Measurements from ENCODE around the gene UGT3A1.

The UGT3A1 gene

DNA sequence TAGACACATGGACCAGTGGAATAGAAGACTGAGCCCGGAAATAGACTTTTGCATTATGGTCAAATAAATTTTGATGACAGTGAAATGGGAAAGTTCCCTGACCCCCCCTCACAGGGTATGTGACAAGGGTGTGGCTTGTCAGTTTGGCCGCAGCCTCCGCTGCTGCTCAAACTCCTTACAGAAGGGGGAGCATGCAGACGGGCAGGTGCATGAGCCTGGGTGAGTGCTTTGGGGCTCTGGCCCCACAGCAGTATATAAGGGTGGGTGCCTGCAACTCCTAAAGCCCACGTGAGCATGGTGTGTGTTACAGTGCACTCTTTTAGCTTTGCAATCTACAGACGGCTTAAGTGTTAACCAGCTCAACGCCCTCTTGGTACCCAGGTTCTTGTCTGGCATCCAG, 30.9 kb downstream of the UGT3A1 start:
- Mint-ChIP-seq H3K27me3 (peaks cover 26% of the 10 kb centered on the region), H3K9me3 (ENCODE audit: low read depth) (no peaks in the 10 kb centered on the region), H3K4me1 (ENCODE audit: low read depth) (no peaks in the 10 kb centered on the region), H3K27ac (no peak overlapping the region), H3K4me3 (no peak overlapping the region), H3K36me3 (peaks cover 7% of the 10 kb centered on the region)

DNA sequence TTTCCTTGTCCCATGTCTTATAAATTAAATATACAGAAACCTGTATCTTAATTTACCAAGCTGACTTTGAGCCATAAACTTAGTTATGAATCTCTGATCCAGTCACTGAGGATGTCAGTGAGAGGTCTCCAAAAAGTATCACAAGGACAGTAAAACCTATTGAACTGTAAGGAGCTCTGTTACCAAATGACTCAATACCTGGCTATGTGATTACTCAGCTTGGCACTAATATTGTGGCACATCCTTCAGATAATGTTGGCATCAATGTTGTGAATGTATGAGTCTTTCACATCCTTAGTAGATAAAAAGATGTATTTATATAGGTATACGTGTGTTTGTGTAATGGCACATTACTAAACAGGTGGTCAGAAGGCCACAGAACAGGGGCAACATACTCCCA, 34.8 kb downstream of the UGT3A1 start:
- Mint-ChIP-seq H3K36me3 (peaks cover 7% of the 10 kb centered on the region), H3K9me3 (ENCODE audit: low read depth) (no peaks in the 10 kb centered on the region), H3K4me1 (ENCODE audit: low read depth) (peaks cover 11% of the 10 kb centered on the region), H3K4me3 (no peak overlapping the region), H3K27ac (no peak overlapping the region), H3K27me3 (peaks cover 29% of the 10 kb centered on the region)

DNA sequence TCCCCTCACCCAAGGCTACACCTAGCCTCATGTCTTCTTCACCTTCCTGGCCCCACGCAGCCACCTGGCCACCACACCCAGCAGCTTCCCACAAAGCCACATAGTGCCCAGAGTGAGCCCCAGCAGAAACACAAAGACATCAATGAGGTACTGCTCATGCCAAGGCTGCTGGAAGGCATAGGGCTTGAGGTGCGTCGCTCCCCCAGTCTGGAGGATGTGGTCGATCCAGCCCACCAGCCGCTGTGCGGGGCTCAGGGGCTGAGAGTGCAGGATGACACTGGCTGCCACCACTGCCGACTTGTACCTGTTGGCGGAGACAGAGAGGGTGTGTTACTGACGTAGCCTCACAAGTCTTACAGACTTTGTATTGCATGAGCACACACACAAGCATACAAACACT, 37.0 kb downstream of the UGT3A1 start:
- Mint-ChIP-seq H3K4me1 (ENCODE audit: low read depth) (peaks cover 11% of the 10 kb centered on the region), H3K9me3 (ENCODE audit: low read depth) (no peaks in the 10 kb centered on the region), H3K36me3 (peaks cover 7% of the 10 kb centered on the region), H3K27ac (no peak overlapping the region), H3K4me3 (no peak overlapping the region), H3K27me3 (peaks cover 24% of the 10 kb centered on the region)

DNA sequence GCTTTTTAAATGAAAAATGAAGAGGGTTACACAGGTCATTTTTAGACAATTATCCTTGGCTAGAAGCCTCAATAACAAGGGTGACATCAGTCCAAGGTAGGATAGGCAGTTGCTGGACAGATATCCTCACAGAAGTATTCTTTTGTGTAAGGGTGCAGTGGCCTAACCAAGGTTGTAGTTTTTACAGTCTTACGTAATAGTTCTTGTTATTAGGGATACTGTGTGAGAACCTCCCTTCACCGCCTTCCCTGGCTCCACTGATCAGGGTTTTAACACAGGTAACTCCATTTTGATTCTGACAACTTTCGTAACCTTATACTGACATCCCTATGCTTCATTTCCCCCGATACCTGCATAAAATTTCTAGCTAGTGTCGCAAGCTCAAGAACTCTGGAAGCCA, 44.1 kb downstream of the UGT3A1 start:
- Mint-ChIP-seq H3K9me3 (ENCODE audit: low read depth) (no peaks in the 10 kb centered on the region), H3K27me3 (peaks cover 5% of the 10 kb centered on the region), H3K4me3 (no peak overlapping the region), H3K4me1 (ENCODE audit: low read depth) (no peaks in the 10 kb centered on the region), H3K36me3 (peaks cover 2% of the 10 kb centered on the region), H3K27ac (no peak overlapping the region)

DNA sequence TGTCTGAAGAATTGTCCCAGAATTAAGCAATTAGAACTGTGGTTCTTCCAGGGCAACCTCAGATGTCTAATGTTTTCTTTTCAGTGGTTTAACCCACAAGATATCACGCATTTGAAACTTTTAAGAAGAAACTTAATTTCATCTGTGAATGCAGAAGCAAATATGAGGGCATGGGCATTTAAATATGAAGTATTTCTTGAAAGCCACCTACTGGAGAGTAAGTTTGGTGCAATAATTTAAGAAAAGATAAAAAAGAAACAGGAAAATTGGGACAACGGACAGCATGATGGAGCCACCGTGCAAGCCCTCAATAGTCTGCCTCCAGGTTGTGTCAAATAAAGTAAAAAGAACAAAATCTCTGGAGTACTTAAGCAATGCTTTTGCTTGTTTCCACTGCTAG, 51.6 kb downstream of the UGT3A1 start:
- H3K36me3 Mint-ChIP-seq: peaks cover 2% of the 10 kb centered on the region
- H3K27me3 Mint-ChIP-seq: peaks cover 7% of the 10 kb centered on the region
- H3K9me3 Mint-ChIP-seq (ENCODE audit: low read depth): no peaks in the 10 kb centered on the region
- H3K27ac Mint-ChIP-seq: no peak overlapping the region
- H3K4me1 Mint-ChIP-seq (ENCODE audit: low read depth): no peaks in the 10 kb centered on the region
- H3K4me3 Mint-ChIP-seq: no peak overlapping the region

DNA sequence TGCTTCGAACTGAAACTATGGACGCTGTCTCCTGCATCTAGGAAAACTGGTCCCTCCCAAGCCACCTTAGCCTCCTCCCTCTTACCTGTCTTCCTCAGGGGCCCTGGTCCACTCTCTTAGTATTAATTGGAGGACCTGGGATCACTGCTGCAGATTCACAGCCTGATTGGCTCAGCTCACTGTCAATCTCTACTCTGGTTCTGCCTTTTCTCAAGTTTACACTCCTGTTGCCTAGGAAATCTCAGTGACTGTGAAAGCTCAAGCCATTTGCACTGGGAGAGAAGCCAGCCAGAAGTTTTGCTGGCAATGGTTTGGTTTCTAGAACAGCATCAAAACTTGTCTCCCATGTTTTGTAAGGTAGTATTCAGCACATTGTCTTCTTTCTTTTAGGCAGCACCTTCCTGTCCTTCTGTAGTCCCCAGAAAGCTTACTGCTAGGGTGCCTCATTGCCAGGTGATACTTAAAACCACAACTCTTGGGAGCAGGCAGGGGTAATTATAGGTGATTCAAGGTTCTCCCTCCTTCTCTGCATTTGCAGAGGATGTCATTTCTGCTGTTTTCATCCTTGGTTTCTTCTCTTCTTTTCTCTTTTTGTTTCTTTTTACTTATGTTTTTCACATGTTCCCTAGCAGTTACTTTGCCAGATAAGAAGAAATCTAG, 52.5 kb downstream of the UGT3A1 start, which contains the start of gene CAPSL:
Gene CAPSL, minus strand, starts transcription at position 55 of the 660 bp plus-strand sequence. CDS start 17,502 bp downstream, outside the sequence.
- Mint-ChIP-seq H3K9me3 (ENCODE audit: low read depth) (no peaks in the 10 kb centered on the region), H3K27ac (no peak within 1 kb of the TSS), H3K36me3 (no peaks in the 10 kb centered on the region), H3K4me3 (no peak within 1 kb of the TSS), H3K4me1 (ENCODE audit: low read depth) (no peaks in the 10 kb centered on the region), H3K27me3 (peaks cover 4% of the 10 kb centered on the region)

DNA sequence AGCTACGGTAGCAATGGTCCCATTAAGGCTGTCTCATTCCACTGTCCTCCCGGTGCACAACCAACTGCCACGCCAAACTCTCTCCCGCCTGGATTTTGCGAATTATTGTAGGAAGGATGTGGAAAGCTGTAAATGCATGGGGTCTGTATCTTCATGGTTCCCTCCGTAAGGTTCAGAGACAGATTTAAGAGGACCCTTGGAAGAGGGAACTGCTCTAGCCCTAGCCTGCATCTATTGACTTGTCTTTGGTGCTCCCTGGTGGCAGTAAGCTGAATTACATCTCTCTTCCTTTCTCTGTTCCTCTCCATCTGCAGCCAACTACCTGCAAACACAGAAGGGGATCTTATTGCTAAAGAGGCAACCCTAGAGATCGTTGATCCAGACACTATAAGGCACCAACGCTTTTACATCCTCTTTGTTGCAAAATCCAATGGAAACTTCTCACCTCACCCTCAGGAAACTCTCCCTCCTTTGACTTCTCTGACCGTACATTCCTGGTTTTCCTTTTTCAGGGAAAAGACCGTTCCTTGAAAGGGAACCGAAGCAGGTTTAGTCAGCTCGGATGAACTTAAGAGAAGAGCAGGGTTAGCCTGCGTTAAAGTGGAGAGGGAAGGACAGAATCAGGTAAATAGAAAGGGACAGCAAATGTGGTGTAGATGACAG, 64.7 kb downstream of the UGT3A1 start:
- Mint-ChIP-seq H3K27me3 (no peaks in the 10 kb centered on the region), H3K4me3 (peak overlapping the region; percentile 74), H3K9me3 (ENCODE audit: low read depth) (no peaks in the 10 kb centered on the region), H3K27ac (peak overlapping the region; percentile 74), H3K4me1 (ENCODE audit: low read depth) (peaks cover 39% of the 10 kb centered on the region), H3K36me3 (no peaks in the 10 kb centered on the region)

DNA sequence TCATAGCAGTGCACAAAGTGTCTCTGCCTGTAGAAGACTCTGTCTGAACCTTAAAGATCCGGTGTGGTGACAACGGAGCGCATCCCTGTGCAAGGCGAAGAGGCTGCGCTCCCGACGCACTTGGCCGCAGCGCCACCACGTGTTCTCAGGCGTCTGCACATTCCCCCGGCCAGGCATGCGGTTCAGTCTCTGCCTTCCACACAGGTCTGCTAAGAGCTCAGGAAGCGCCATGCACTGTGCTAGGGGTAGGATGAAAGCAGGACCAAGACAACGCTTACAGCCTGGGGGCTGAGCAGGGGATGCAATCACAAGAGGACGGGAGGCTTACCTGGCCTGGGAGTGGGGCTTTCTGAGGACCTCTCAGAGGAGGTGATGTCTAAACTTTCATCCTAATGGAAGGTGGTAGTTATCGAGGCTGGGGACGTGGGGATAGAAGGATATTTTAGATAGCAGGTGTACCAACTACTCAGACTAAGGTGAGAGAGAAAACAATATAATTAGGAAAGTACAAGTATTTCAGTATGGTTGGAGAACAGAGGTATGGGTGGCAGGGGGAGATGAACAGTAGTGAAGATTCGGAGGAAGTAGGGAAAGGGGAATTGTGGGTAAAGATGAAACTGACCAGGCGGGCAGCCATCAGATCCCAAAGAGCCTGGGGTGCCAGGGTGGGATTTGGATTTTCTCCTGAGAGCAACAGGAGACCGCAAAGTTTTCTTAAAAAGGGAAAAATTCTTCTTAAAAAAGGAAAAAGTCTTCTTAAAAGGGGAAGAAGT, 66.1 kb downstream of the UGT3A1 start:
- Mint-ChIP-seq H3K36me3 (no peaks in the 10 kb centered on the region), H3K4me1 (ENCODE audit: low read depth) (peaks cover 39% of the 10 kb centered on the region), H3K27me3 (no peaks in the 10 kb centered on the region), H3K27ac (peak overlapping the region; percentile 94), H3K9me3 (ENCODE audit: low read depth) (no peaks in the 10 kb centered on the region), H3K4me3 (peak overlapping the region; percentile 86)

DNA sequence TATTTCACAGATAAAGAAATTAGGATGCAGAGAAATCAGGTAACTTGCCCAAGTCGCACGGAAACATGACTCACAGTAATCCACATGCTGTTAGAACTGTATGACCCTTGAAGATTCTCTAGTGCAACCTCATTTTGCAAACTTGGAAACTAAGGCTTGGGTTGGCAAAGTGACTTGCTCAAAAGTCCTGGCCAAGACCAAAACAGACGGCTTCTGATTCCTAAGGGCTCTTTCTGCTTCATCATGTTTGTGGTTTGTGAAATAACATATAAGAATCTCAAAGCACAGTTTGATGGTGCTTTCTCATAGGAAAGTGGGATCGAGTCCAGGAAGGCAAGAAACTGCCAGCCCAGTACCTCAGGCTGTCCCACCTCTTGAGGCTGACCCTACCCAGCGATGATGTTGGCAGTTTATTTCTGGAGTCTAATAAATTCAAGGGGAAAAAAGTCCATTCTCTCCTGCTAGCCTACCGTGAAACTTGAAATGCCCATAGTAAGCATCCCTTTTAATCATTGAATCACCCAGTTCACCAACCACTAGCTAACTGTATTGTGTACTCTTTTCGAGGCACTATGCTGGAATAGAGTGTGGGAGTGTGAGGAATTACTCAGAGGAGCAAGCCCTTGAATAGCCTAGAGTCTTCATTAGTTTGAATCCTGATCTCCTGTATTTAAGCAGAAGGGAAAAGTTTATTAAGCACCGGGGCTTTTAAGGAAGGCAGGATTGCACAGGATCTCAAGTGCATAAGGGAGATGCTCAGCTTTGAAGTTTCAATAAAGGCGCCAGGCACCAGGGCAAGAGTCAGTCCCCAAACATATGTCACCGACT, 66.9 kb downstream of the UGT3A1 start:
- Mint-ChIP-seq H3K27ac (peak overlapping the region; percentile 94), H3K9me3 (ENCODE audit: low read depth) (peaks cover 4% of the 10 kb centered on the region), H3K36me3 (peaks cover 4% of the 10 kb centered on the region), H3K4me3 (peak overlapping the region; percentile 86), H3K27me3 (no peaks in the 10 kb centered on the region), H3K4me1 (ENCODE audit: low read depth) (peaks cover 43% of the 10 kb centered on the region)

DNA sequence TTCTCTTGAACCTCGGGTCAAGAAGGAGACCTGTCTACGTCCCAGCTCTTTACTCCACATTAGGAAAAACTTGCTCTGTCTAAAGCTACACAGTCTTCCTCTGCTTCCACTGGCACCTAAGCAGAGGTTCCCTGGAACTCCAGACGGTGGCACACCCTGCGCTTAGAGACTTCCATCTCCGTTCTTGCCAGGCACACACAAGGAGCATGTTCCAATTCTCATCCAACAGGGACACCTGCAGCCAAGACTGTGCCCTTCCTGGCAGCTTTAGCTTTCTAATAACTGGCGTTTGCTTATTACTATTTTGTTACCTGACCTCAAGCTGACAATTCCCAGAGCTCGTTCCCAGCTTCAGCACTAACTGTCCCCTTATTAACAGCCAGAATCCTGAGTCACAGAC, 68.7 kb downstream of the UGT3A1 start:
- H3K27ac Mint-ChIP-seq: peak overlapping the region; percentile 94
- peaks cover 51% of the 10 kb centered on the region for H3K4me1 Mint-ChIP-seq (ENCODE audit: low read depth)
- H3K4me3 Mint-ChIP-seq: no peak overlapping the region
- peaks cover 11% of the 10 kb centered on the region for H3K9me3 Mint-ChIP-seq (ENCODE audit: low read depth)
- H3K27me3 Mint-ChIP-seq: no peaks in the 10 kb centered on the region
- H3K36me3 Mint-ChIP-seq: peaks cover 10% of the 10 kb centered on the region

DNA sequence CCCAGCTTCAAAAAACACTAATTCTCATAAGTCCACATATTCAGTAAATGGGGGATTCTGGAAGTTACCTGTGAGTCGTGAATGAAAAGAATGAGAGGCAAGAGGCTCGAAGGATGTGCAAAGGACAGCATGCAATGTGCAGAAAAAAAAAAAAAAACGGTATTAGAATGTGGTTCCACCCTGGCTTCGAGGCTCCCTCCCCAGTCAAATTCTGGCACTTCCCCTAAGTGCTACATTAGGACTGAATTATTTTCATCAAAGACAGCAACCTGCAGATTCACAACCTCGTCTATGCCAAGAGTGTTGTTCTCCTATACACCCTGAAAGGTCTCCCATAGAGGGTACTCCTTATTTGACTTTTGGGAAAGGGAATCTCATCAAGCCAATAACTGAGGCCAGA, 69.3 kb downstream of the UGT3A1 start:
- Mint-ChIP-seq H3K9me3 (ENCODE audit: low read depth) (peaks cover 11% of the 10 kb centered on the region), H3K27ac (peak overlapping the region; percentile 8), H3K36me3 (peaks cover 10% of the 10 kb centered on the region), H3K4me3 (no peak overlapping the region), H3K27me3 (no peaks in the 10 kb centered on the region), H3K4me1 (ENCODE audit: low read depth) (peaks cover 51% of the 10 kb centered on the region)

DNA sequence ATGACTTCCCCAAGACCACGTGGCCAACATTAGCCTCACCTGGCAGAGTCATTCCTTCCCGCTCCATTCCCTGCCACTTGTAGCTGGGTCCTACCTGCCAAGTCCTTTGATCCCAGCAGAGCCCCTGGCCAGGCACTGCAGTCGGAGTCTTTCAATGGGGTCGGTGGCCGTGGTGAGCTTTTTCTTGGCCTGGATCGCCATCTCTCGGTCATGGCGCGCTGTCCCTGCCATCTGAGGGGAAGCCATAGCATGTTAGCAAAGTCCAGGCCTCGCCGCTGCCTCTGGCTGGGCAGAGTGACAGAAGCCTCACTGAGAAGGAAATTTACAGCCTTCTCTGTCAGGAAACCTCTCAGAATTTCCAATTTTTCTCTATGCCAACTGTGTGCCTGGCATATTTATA, 70.3 kb downstream of the UGT3A1 start:
- Mint-ChIP-seq H3K4me3 (no peak overlapping the region), H3K27me3 (no peaks in the 10 kb centered on the region), H3K4me1 (ENCODE audit: low read depth) (peaks cover 46% of the 10 kb centered on the region), H3K27ac (no peak overlapping the region), H3K9me3 (ENCODE audit: low read depth) (peaks cover 11% of the 10 kb centered on the region), H3K36me3 (peaks cover 10% of the 10 kb centered on the region)

DNA sequence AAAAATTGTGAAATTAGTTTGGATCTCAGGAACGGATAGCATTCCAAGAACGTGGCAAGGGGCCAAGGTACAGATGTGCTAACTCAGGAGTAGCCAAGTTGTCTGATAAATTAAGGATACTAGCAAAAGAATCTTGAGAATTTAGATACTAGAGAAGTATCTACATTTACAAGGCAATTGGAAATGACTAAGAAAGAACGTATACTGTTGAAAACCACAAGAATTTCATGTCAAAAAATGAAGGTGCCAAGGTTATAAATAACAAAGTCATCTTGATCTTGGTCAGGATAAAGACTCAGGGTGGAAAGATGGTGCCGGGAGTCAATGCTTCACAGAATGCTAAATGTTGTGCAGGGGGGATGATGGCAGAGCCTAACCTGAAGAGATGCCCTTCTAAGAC, 72.0 kb downstream of the UGT3A1 start:
- Mint-ChIP-seq H3K4me3 (no peak overlapping the region), H3K27ac (peak overlapping the region; percentile 93)

DNA sequence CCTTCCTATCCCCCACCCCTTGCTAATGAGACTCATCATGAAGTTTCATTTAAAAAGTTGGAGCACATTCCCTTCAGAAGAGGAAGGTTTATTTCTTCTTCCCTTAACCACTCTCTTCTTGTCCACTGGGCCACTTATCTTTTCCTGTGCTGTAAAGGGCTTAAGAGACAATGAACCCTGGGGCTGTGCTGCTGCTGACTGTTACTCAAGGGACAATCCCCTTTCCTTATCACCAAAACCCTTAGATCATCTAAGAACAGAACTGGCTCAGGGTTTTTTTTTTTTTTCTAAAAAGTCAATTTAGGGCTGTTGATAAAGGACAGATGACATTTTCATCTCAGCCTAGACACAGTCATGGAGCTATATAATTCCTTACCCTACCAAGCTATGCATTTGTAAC, 82.4 kb downstream of the UGT3A1 start:
- Mint-ChIP-seq H3K9me3 (ENCODE audit: low read depth) (peaks cover 8% of the 10 kb centered on the region), H3K4me3 (peak overlapping the region; percentile 22), H3K27me3 (no peaks in the 10 kb centered on the region), H3K36me3 (peaks cover 5% of the 10 kb centered on the region), H3K4me1 (ENCODE audit: low read depth) (peaks cover 48% of the 10 kb centered on the region), H3K27ac (peak overlapping the region; percentile 80)

More for the DNA sequence above, 72.0 kb downstream of the UGT3A1 start:
- peaks cover 32% of the 10 kb centered on the region for H3K4me1 Mint-ChIP-seq (ENCODE audit: low read depth)
- no peaks in the 10 kb centered on the region for H3K27me3 Mint-ChIP-seq
- H3K9me3 Mint-ChIP-seq (ENCODE audit: low read depth): peaks cover 11% of the 10 kb centered on the region
- peaks cover 10% of the 10 kb centered on the region for H3K36me3 Mint-ChIP-seq
